GM18951 (cell line): ENCODE data around the gene DIO1.

Experiments
- POLR2A ChIP-seq: IDR thresholded peaks from 4 replicates; pipeline ENCODE4 v1.6.1; 2011; ENCODE audit warnings: mild to moderate bottlenecking; ENCODE audit not compliant: insufficient read length, insufficient read depth; ENCODE audit errors: extremely low read depth
- in situ Hi-C: fragments of 300-500 bp; cut with MboI; formaldehyde crosslinking; loops from one replicate; pipeline ENCODE4 v1.12.0; 2022; ENCODE audit warnings: low sequenced_read_pairs, mixed read lengths, inconsistent platforms; ENCODE audit not compliant: unreplicated experiment

The DIO1 gene

GRCh38 chr1:53951697-53952096 lies 57.7 kb downstream of the DIO1 start:
- no peak for TF ChIP-seq POLR2A
- in situ Hi-C loops, result no loop called here

- TF ChIP-seq POLR2A, result no peak
- in situ Hi-C loops, result no loop called here
Observed at GRCh38 chr1:53954128-53954527, 60.1 kb downstream of the DIO1 start.

- in situ Hi-C loops, result no loop called here
- TF ChIP-seq POLR2A, result no peak
Observed at GRCh38 chr1:53956308-53957168, 62.6 kb downstream of the DIO1 start.

- no peak for TF ChIP-seq POLR2A
- in situ Hi-C loops, result no loop called here
Observed at GRCh38 chr1:53957194-53957818, 63.3 kb downstream of the DIO1 start.

- in situ Hi-C loops, result loop anchor here (5.0 to 10.0 kb wide), 2 partner anchors 77 to 105 kb away; no protein-coding TSS in a partner anchor
- no peak for TF ChIP-seq POLR2A
Observed at GRCh38 chr1:53959664-53960250, 65.8 kb downstream of the DIO1 start.
